Peyer's patch (tissue), 4 donors: ENCODE measurements around the gene GSTO1. TPM values are rescaled to one million over a fixed set of nuclear protein-coding genes. Genes with fewer than 3 reads are reported as not detected.

Experiments
- DNase-seq, 3 donors: peaks; one replicate each; pipeline ENCODE4 v3.0.0-alpha.2; 2017 to 2019
- H3K27ac ChIP-seq, 4 donors: fragments of 200-600 bp; sonication (generic); one replicate each; pipeline ENCODE4 v1.5.1; 2016 to 2019
- H3K27me3 ChIP-seq, 2 donors: fragments of 200-600 bp; sonication (generic); one replicate each; pipeline ENCODE4 v1.5.1; 2019
- H3K36me3 ChIP-seq, 3 donors: fragments of 200-600 bp; sonication (generic); one replicate each; pipeline ENCODE4 v1.5.1; 2016 to 2019
- H3K4me1 ChIP-seq, 4 donors: fragments of 200-600 bp; sonication (generic); one replicate each; pipeline ENCODE4 v1.5.1; 2016 to 2019
- H3K4me3 ChIP-seq, 4 donors: fragments of 200-600 bp; sonication (generic); 1 replicate in 3 of 4; 2 replicates in 1 of 4; pipeline ENCODE4 v1.5.1; 2016 to 2019; ENCODE audit warnings: mild to moderate bottlenecking in 1 of 4
- H3K9me3 ChIP-seq, 4 donors: fragments of 200-600 bp; sonication (generic); one replicate each; pipeline ENCODE4 v1.5.1; 2016 to 2019; ENCODE audit warnings: mild to moderate bottlenecking in 1 of 4
- POLR2A ChIP-seq, 2 donors: fragments of 450-650 bp; IDR thresholded peaks; one replicate each; pipeline ENCODE4 v1.5.1; 2017; ENCODE audit warnings: antibody characterized with exemption in 2 of 2, mild to moderate bottlenecking in 2 of 2, moderate library complexity in 2 of 2
- total RNA-seq, 4 donors: library from RNA; depleted of rRNA; stranded (reverse); fragments of >200 nt; gene quantifications; one replicate each; pipeline ENCODE4 v1.1.0, GENCODE V29; 2016
- TF ChIP-seq, protein P1 (sequence below), 6 experiments: fragments of 450-650 bp in 4 of 6; fragments of 200-600 bp in 2 of 6; sonication (generic) in 1 of 6; IDR thresholded peaks; one replicate each; pipeline ENCODE4 v1.5.1; 2017 to 2019; ENCODE audit warnings: antibody characterized with exemption in 6 of 6, mild to moderate bottlenecking in 3 of 6, moderate library complexity in 1 of 6

Gene GSTO1
- 100 to 1,000 TPM in 1 of 4 donors, 10 to 100 TPM in 3; 46.4 to 105 (median 69.5) TPM for total RNA-seq

- no peaks in the 10 kb centered on the region for H3K9me3 ChIP-seq
- H3K4me3 ChIP-seq: peak within 1 kb of the TSS; percentile 71 to 97 (median 81)
- peaks cover 0 to 44% (median 12%) of the 10 kb centered on the region in 4 donors for H3K4me1 ChIP-seq
- TF ChIP-seq, protein P1, sequence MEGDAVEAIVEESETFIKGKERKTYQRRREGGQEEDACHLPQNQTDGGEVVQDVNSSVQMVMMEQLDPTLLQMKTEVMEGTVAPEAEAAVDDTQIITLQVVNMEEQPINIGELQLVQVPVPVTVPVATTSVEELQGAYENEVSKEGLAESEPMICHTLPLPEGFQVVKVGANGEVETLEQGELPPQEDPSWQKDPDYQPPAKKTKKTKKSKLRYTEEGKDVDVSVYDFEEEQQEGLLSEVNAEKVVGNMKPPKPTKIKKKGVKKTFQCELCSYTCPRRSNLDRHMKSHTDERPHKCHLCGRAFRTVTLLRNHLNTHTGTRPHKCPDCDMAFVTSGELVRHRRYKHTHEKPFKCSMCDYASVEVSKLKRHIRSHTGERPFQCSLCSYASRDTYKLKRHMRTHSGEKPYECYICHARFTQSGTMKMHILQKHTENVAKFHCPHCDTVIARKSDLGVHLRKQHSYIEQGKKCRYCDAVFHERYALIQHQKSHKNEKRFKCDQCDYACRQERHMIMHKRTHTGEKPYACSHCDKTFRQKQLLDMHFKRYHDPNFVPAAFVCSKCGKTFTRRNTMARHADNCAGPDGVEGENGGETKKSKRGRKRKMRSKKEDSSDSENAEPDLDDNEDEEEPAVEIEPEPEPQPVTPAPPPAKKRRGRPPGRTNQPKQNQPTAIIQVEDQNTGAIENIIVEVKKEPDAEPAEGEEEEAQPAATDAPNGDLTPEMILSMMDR (IDR thresholded peaks at IDR 0.05): peak in 1 of 6 experiments; percentile 5
- TF ChIP-seq POLR2A (IDR thresholded peaks at IDR 0.05): peak; percentile 44 to 59
- no peaks in the 10 kb centered on the region for H3K27me3 ChIP-seq
- peak; percentile 78 to 90 (median 81) for DNase-seq
- peaks cover 0 to 25% (median 0%) of the 10 kb centered on the region in 3 donors for H3K36me3 ChIP-seq
- peak within 1 kb of the TSS; percentile 94 to 96 (median 94) for H3K27ac ChIP-seq
Measured at GRCh38 chr10:104254493-104255310, at the start of gene GSTO1. TSS of gene GSTO1 (plus strand) at chr10:104254892. CDS start at chr10:104254929, 37 bp downstream.

- H3K36me3 ChIP-seq: no peaks in the 10 kb centered on the region
- no peaks in the 10 kb centered on the region for H3K27me3 ChIP-seq
- no peaks in the 10 kb centered on the region for H3K4me1 ChIP-seq
- H3K9me3 ChIP-seq: no peaks in the 10 kb centered on the region
- TF ChIP-seq, protein P1 (IDR thresholded peaks at IDR 0.05): no peak
- no peak for TF ChIP-seq POLR2A (IDR thresholded peaks at IDR 0.05)
- H3K27ac ChIP-seq: no peak overlapping the region
- no peak overlapping the region for H3K4me3 ChIP-seq
- DNase-seq: no peak
Measured at GRCh38 chr10:104208730-104209129, 46.0 kb upstream of the GSTO1 start.

DNA sequence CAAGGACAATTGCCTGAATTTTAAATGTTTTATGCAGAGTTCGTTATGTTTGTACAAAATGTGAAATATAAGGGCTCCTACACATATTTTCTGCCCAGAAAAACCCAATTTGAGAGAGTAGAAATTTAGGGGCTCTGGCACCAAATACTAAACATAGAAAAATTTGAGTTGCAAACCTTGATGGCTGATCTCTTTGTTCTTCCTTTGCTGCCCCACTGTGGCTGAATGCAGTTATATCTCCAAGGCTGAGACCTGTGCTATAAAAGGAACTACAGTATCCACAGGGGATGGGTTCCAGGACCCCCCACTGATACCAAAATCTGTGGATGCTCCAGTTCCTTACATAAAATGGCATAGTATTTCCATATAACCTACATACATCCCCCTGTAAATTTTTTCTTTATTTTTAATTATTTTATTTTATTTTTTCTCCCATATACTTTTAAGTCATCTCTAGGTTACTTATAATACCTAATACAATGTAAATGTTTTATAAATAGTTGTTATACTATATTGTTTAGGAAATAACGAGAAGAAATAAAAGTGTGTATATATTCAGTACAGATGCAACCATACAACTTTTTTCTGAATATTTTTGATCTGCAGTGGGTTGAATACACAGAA, 45.0 kb upstream of the GSTO1 start:
- Histone ChIP-seq H3K4me1 (no peaks in the 10 kb centered on the region), H3K27ac (no peak overlapping the region), H3K9me3 (no peaks in the 10 kb centered on the region), H3K27me3 (no peaks in the 10 kb centered on the region), H3K4me3 (no peak overlapping the region), H3K36me3 (no peaks in the 10 kb centered on the region)
- TF ChIP-seq, protein P1 (IDR thresholded peaks at IDR 0.05): peak in 5 of 6 experiments; percentile 18 to 66 (median 66)
- TF ChIP-seq POLR2A (IDR thresholded peaks at IDR 0.05): no peak
- no peak for DNase-seq

GRCh38 chr10:104216631-104217030, 38.1 kb upstream of the GSTO1 start:
- no peaks in the 10 kb centered on the region for H3K36me3 ChIP-seq
- no peak for DNase-seq
- H3K27ac ChIP-seq: no peak overlapping the region
- H3K9me3 ChIP-seq: no peaks in the 10 kb centered on the region
- H3K27me3 ChIP-seq: no peaks in the 10 kb centered on the region
- no peak overlapping the region for H3K4me3 ChIP-seq
- TF ChIP-seq POLR2A (IDR thresholded peaks at IDR 0.05): no peak
- TF ChIP-seq, protein P1 (IDR thresholded peaks at IDR 0.05): no peak
- peaks cover 0 to 5% (median 0%) of the 10 kb centered on the region in 4 donors for H3K4me1 ChIP-seq

- Histone ChIP-seq H3K36me3 (no peaks in the 10 kb centered on the region), H3K27me3 (no peaks in the 10 kb centered on the region), H3K27ac (no peak overlapping the region), H3K9me3 (no peaks in the 10 kb centered on the region), H3K4me3 (no peak overlapping the region), H3K4me1 (peaks cover 0 to 5% (median 0%) of the 10 kb centered on the region in 4 donors)
- TF ChIP-seq, protein P1 (IDR thresholded peaks at IDR 0.05): no peak
- no peak for TF ChIP-seq POLR2A (IDR thresholded peaks at IDR 0.05)
- no peak for DNase-seq
Measured at GRCh38 chr10:104218751-104219150, 35.9 kb upstream of the GSTO1 start.
